OCI-LY7 (cell line): Measurements from ENCODE around the gene PLXDC2.

Experiments
- EZH2phosphoT487 ChIP-seq: fragments of 200-600 bp; sonication (generic); IDR thresholded peaks from 2 replicates; pipeline ENCODE4 v1.6.1; 2018; ENCODE audit warnings: low read depth, borderline replicate concordance, mild to moderate bottlenecking, mixed run types, antibody characterized with exemption, low read length, moderate library complexity, mixed read lengths
- TF ChIP-seq, protein P1 (sequence below): fragments of 200-600 bp; sonication (generic); conservative IDR thresholded peaks from 2 replicates; pipeline ENCODE4 v1.5.1; 2014; ENCODE audit warnings: mild to moderate bottlenecking, antibody characterized with exemption, low read length, moderate library complexity, mixed read lengths

DNA sequence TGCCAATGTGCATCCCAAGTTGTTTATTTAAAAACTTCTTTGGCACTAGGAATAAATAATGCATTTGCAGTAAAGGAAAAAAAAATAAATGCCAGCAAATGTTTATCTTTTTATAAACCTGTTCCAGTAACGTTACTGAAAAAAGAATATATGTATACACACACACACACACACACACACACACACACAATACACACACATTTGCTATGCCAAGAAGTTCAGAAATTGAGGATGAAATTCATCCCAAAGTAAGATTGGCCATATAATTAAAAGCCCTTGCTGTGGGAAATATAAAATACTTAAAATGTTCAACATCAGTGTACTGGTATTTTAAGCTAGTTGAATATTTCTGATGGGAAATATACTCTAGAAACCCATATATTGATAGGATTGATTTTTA lies 2.6 kb downstream of the PLXDC2 start:
- TF ChIP-seq, protein P1, sequence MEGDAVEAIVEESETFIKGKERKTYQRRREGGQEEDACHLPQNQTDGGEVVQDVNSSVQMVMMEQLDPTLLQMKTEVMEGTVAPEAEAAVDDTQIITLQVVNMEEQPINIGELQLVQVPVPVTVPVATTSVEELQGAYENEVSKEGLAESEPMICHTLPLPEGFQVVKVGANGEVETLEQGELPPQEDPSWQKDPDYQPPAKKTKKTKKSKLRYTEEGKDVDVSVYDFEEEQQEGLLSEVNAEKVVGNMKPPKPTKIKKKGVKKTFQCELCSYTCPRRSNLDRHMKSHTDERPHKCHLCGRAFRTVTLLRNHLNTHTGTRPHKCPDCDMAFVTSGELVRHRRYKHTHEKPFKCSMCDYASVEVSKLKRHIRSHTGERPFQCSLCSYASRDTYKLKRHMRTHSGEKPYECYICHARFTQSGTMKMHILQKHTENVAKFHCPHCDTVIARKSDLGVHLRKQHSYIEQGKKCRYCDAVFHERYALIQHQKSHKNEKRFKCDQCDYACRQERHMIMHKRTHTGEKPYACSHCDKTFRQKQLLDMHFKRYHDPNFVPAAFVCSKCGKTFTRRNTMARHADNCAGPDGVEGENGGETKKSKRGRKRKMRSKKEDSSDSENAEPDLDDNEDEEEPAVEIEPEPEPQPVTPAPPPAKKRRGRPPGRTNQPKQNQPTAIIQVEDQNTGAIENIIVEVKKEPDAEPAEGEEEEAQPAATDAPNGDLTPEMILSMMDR, result no peak
- TF ChIP-seq EZH2phosphoT487, result no peak
